A549 (cell line): Measurements from ENCODE around the gene RORB.

Source experiments
- KDM1A ChIP-seq: fragments of 200-600 bp; sonication (generic); IDR thresholded peaks from 2 replicates; pipeline ENCODE4 v1.6.1; 2016; ENCODE audit warnings: low read depth, mild to moderate bottlenecking
- MAFK ChIP-seq: fragments of 450-650 bp; IDR thresholded peaks from 2 replicates; pipeline ENCODE4 v1.6.1; 2014; ENCODE audit not compliant: partially characterized antibody
- MAZ ChIP-seq: fragments of 150-350 bp; IDR thresholded peaks from 2 replicates; pipeline ENCODE4 v1.6.1; 2014; ENCODE audit warnings: antibody characterized with exemption, low read depth, low read length, borderline replicate concordance
- TF ChIP-seq, protein P1 (sequence below): fragments of >200 bp; sonication (Bioruptor Twin); formaldehyde crosslinking; IDR thresholded peaks from 3 replicates; pipeline ENCODE4 v1.5.1; 2016

GRCh38 chr9:74493512-74493911 is 3.6 kb upstream of the RORB start:
- TF ChIP-seq, protein P1, sequence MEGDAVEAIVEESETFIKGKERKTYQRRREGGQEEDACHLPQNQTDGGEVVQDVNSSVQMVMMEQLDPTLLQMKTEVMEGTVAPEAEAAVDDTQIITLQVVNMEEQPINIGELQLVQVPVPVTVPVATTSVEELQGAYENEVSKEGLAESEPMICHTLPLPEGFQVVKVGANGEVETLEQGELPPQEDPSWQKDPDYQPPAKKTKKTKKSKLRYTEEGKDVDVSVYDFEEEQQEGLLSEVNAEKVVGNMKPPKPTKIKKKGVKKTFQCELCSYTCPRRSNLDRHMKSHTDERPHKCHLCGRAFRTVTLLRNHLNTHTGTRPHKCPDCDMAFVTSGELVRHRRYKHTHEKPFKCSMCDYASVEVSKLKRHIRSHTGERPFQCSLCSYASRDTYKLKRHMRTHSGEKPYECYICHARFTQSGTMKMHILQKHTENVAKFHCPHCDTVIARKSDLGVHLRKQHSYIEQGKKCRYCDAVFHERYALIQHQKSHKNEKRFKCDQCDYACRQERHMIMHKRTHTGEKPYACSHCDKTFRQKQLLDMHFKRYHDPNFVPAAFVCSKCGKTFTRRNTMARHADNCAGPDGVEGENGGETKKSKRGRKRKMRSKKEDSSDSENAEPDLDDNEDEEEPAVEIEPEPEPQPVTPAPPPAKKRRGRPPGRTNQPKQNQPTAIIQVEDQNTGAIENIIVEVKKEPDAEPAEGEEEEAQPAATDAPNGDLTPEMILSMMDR: no peak
- TF ChIP-seq MAZ (no peak), KDM1A (no peak), MAFK (no peak)
